ENCODE results near the gene ACSF3.
A peak's percentile ranks its signal among the peaks of the same experiment; 100 is the strongest.

Gene ACSF3

GRCh38 chr16:89192956-89193575, 99.4 kb downstream of the ACSF3 start:
- DNase-seq: no peak

GRCh38 chr16:89193576-89194293, 100.1 kb downstream of the ACSF3 start:
- no peak for DNase-seq

- no peak for DNase-seq
These were observed 101.0 kb downstream of the ACSF3 start for GRCh38 chr16:89194340-89195311.

GRCh38 chr16:89195521-89196171, 102.0 kb downstream of the ACSF3 start:
- DNase-seq: no peak

DNA sequence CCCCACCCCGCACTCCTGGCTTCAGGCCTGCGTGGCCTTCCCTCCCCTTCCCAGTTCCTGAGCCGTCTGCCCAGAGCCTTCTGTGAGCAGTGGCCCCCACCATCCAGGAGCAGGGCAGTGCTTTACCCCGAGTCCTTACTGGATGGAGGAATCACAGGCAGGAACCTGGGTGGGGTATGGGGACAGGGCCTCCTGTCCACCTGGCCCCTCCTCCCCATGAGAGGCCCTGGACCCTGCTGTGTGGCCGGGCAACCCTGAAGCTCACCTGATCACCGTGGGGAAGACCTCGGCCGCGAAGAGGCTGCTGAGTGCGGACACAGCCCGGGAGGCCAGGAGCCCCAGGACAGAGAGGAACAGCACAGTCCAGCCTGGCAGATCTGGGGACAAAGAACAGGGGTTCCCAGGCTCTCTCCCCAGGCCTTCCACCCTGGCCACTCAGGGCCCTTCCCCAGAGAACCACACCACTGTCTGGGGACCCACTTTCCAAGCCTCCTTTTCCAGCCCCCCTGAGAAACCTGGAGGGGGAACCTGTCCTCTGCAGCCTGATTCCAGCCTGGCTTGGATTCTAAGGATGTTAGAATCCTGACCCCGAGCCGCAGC, 103.5 kb downstream of the ACSF3 start:
- no peak for DNase-seq

- no peak for DNase-seq
These were observed 104.2 kb downstream of the ACSF3 start for GRCh38 chr16:89197633-89198416.

GRCh38 chr16:89198417-89199240, 105.0 kb downstream of the ACSF3 start:
- DNase-seq: no peak

- no peak for DNase-seq
These were observed 105.8 kb downstream of the ACSF3 start for GRCh38 chr16:89199241-89200123.

- no peak for DNase-seq
These were observed 106.6 kb downstream of the ACSF3 start, which contains the start of gene SLC22A31 for GRCh38 chr16:89200124-89200849. Gene SLC22A31, minus strand, starts transcription at chr16:89200537. Its CDS starts 36 bp downstream, at chr16:89200501.

GRCh38 chr16:89200850-89201411, 107.3 kb downstream of the ACSF3 start:
- DNase-seq: no peak

GRCh38 chr16:89201439-89202377, 108.1 kb downstream of the ACSF3 start:
- DNase-seq: peak in 1 of 2 experiments; percentile 15

DNA sequence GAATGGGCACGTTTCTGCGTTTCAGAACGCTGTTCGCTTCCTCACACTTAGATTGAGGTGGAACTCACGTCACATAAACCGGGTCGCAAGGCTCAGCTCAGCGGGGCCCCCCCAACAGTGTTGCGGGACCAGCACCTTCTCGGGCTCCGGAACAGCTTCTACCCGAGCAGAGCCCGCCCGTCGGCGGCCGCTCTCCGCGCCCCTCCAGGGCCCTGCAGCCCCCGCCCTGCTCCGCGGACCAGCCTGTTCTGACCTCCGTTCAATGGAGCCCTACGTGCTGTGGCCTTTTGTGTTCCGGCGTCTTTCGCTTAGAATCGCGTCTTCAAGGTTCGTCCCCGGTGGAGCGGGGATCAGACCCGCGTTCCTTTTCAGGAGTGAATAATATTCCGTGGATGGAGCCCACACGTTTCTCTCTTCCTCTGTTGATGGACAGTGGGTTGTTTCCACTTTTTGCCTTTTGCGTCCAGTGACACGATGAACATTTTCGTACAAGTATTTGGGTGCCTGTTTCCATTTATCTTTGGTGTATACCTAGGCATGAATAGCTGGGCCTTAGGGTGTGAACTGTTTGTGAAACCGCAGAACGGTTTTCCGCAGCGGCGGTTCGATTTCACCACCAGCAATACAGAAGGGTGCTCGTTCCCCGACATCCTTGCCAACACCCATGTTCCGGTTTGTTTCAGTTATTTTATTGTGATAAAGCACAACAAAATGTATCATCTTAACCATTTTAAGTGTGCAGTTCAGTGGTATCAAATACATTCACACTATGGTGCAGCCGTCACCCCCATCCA, 109.0 kb downstream of the ACSF3 start:
- no peak for DNase-seq

Data from SW 1271 (cell line).